ENCODE results near the gene TRIM7.

- TF ChIP-seq CTCF (IDR thresholded peaks at IDR 0.05): no peak
- no peak for TF ChIP-seq EZH2 (IDR thresholded peaks at IDR 0.05; ENCODE audit: borderline replicate concordance, insufficient read depth, low read depth, low read length, poor library complexity, severe bottlenecking)
Measured at GRCh38 chr5:181184845-181185216, 20.2 kb downstream of the TRIM7 start.
